Mucosa of descending colon (tissue), 3 donors: ENCODE results near the gene HSPA12B. TPM values are rescaled to one million over a fixed set of nuclear protein-coding genes. Genes with fewer than 3 reads are reported as not detected.
A peak's percentile ranks its signal among the peaks of the same experiment; 100 is the strongest.

Experiments
- ATAC-seq: fragments of 200-7000 bp; cut with Tn5 transposase; one replicate; pipeline ENCODE4 v1.9.1; 2020; ENCODE audit warnings: mild to moderate bottlenecking, moderate library complexity
- DNase-seq, 3 donors: peaks; one replicate each; pipeline ENCODE4 v3.0.0-alpha.2; 2020
- H3K36me3 ChIP-seq: fragments of 200-600 bp; one replicate; pipeline ENCODE4 v1.8.0; 2021; ENCODE audit warnings: low read depth, mild to moderate bottlenecking
- H3K4me1 ChIP-seq: fragments of 200-600 bp; one replicate; pipeline ENCODE4 v1.8.0; 2021; ENCODE audit warnings: low read depth, mild to moderate bottlenecking
- H3K4me3 ChIP-seq: fragments of 200-600 bp; one replicate; pipeline ENCODE4 v1.8.0; 2021; ENCODE audit warnings: mild to moderate bottlenecking
- H3K9me3 ChIP-seq: fragments of 200-600 bp; one replicate; pipeline ENCODE4 v1.8.0; 2021; ENCODE audit warnings: mild to moderate bottlenecking
- intact Hi-C, 2 donors: fragments of 100-400 bp; cut with DNase I in 1 of 2; cut with micrococcal nuclease in 1 of 2; formaldehyde crosslinking; loops; one replicate each; pipeline versions ENCODE4 v1.11.0 to v1.11.1; 2022; cut with DNase I, micrococcal nuclease
- total RNA-seq, 3 donors: library from RNA; stranded (reverse); fragmentation: NEBNext Ultra II Directional in 2 of 3; extraction: Animal tissue kit (Norgen Biotek cat#: 25700) in 2 of 3; gene quantifications; one replicate each; pipeline versions ENCODE4 v1.2.1 to v1.2.4, GENCODE V29; 2021 to 2023
- TF ChIP-seq, protein P1 (sequence below): fragments of 200-600 bp; IDR thresholded peaks from one replicate; pipeline ENCODE4 v1.8.0; 2022; ENCODE audit warnings: antibody characterized with exemption, mild to moderate bottlenecking
- donor health status: DM: no; HTN: no; CAD: no; lungs with moderate emphysema.
- donor health status: DM: no; HTN: no; CAD: no.
- donor health status: DM: no; HTN: yes; CAD: no.

HSPA12B gene
- total RNA-seq, 3 donors from 2014 or later = 1.2 to 5.9 (median 3.4) TPM

DNA sequence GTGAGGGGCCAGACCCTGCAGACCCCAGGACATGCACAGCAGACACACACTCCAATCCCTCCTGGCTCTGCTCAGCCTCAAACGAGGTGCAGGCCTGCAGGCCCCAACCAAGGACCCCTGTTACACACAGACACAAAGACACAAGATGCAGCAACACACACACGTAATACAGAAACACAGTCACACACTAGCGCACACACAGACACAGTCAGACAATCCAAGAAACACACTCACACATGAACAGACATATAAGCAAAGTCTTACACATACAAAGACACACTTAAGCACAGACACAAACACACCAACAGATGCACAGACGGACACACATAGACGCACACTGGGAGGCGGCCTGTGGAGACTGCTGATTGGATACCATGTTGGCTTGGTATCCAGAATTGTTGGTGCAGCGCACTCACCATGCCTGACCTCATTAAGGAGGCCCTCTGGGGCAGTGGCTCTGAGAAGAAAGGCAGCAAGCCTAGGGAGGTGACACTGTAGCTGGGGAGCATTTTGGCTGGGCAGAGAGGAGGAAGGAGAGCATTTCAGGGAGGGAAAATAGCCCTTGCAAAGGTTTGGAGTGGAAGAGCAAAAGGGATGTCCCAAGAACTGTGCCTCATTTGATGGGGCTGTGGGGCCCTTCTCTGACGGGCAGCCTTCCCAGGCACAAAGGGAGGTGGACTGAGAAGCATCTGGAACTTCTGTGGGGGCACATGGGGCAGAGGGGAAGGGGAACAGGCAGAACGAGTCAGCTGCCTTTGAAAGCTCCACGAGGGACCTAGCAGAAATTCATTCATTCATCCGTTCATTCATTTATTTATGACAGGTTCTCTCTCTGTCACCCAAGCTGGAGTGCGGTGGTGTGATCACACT lies 1.4 kb upstream of the HSPA12B start:
- no peak overlapping the region for H3K4me3 ChIP-seq
- peaks cover 7% of the 10 kb centered on the region for H3K4me1 ChIP-seq
- peak in 1 of 3 donors; percentile 7 for DNase-seq
- H3K36me3 ChIP-seq = no peaks in the 10 kb centered on the region
- no peaks in the 10 kb centered on the region for H3K9me3 ChIP-seq
- no peak for ATAC-seq
- TF ChIP-seq, protein P1, sequence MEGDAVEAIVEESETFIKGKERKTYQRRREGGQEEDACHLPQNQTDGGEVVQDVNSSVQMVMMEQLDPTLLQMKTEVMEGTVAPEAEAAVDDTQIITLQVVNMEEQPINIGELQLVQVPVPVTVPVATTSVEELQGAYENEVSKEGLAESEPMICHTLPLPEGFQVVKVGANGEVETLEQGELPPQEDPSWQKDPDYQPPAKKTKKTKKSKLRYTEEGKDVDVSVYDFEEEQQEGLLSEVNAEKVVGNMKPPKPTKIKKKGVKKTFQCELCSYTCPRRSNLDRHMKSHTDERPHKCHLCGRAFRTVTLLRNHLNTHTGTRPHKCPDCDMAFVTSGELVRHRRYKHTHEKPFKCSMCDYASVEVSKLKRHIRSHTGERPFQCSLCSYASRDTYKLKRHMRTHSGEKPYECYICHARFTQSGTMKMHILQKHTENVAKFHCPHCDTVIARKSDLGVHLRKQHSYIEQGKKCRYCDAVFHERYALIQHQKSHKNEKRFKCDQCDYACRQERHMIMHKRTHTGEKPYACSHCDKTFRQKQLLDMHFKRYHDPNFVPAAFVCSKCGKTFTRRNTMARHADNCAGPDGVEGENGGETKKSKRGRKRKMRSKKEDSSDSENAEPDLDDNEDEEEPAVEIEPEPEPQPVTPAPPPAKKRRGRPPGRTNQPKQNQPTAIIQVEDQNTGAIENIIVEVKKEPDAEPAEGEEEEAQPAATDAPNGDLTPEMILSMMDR = no peak
- intact Hi-C loops = no loop called here

DNA sequence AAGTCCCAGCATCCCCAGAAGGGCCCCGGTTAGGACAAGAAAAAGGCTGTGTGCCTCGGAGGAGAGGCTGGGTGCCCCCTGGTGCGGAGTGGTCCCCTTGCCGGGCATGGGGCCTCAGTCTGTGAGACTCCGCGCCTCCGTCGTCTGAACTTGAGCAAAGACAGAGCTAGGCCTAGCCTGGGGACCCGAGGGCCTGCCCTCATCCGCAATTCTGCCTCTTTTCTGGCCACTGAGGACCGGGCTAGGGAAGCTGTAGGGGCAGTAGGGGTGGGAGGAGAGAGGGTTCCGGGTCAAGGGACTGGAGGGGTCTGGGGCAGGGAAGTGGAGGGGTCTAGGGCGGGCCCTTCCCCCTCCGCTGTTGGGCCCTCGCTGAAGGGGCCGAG lies 550 bp upstream of the HSPA12B start:
- TF ChIP-seq, protein P1 = no peak
- Histone ChIP-seq H3K9me3 (no peaks in the 10 kb centered on the region), H3K36me3 (no peaks in the 10 kb centered on the region), H3K4me1 (peaks cover 7% of the 10 kb centered on the region), H3K4me3 (no peak overlapping the region)
- no peak for ATAC-seq
- DNase-seq = no peak
- intact Hi-C loops = no loop called here

DNA sequence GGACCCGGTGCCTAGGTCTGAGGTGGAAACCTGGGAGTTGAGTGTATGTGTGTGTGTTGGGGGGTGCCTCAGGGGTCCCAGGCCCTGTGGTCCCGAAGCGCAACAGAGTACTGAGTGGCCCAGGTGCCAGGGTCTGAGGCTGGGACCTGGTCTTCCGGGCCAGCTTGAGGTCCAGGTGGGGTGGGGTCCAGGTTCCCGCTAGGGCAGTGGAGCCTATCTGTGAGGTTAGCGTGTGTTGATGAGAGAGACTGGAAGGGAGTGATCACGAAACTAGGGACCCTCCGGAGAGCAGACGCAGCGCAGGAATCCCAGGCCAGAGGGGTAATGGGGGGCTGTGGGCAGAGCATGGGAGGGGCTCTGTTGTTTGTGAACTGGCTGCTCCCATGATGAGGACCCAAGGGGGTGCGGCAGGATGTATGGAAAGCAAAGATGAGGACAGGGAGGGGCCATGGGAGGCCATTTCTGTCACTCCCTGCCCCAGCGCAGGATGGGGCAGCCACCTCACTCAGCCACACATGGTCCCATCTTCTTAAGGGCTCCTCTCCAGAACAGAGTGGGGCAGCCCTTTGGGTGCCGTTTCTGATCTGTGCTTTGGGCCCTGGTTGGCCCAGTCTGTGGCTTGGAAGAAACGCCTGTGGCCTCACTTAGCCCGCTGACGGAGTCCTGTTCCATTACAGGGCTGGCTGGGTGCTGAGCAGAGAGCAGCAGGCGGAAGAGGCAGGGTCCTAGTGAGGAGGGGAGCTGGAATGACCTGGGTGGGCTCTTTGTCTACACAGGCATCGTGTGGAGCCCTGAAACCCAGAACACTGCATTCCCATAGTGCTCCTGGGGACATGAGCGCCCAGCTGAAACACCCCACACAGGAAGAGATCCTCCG lies 872 bp downstream of the HSPA12B start:
- Histone ChIP-seq H3K4me1 (peaks cover 7% of the 10 kb centered on the region), H3K9me3 (no peaks in the 10 kb centered on the region), H3K4me3 (no peak overlapping the region), H3K36me3 (no peaks in the 10 kb centered on the region)
- peak in 1 of 3 donors; percentile 23 for DNase-seq
- intact Hi-C loops = no loop called here
- ATAC-seq = no peak
- TF ChIP-seq, protein P1 = no peak

DNA sequence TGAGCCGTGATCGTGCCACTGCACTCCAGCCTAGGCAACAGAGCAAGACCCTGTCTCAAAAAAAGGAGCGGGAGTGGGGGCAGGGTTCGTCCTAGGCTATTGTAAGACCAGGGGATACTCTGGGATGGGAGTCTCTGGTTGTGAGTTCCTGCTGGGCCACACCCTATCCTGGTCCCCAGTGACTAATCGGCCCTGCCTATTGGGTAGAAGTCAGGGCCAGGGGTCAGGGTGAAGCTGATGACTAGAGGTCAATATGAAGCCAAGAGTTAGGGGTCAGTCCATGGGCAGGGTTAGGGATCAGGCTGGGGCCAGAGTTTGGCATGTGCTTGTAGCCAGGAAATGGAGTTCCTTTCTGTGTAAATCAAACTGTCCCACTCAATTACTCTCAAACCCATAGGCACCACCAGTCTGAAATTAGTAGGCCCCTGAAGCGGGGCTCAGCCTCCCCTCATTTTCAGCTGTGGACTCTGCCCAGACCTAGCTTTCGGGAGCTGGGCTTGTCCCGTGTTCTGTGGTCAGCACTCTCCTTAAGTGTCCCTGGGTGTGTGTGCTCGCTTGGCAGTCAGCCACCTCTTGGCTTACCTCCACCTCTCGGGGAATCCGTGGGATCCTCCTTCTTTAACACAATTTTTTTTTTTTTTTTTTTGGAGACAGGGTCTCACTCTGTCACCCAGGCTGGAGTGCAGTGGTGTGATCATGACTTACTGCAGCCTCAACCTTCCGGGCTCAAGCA lies 1.8 kb downstream of the HSPA12B start:
- intact Hi-C loops = no loop called here
- Histone ChIP-seq H3K4me3 (no peak overlapping the region), H3K36me3 (no peaks in the 10 kb centered on the region), H3K4me1 (peaks cover 7% of the 10 kb centered on the region), H3K9me3 (no peaks in the 10 kb centered on the region)
- peak; percentile 69 for ATAC-seq
- TF ChIP-seq, protein P1 = no peak
- peak in 2 of 3 donors; percentile 46 to 56 for DNase-seq

DNA sequence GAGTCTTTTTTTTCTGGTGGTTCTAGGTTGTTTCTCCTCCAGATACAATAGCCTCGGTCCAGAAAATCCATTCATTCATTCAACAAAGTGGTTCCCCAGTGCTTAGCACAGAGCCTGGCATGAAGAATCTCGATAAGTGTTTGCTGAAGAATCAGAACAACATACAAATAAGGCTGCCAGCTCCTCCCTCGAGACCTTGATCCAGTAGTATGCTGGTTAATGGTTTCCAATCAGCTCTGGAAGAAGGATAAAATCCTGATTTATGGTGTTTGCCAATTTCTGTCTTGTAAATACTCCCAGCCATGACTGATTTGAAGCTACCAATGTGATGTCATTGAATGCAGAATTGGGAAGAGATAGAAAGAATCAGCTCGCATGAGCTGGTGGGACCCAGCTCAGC lies 3.3 kb downstream of the HSPA12B start:
- ATAC-seq (peak; percentile 34), DNase-seq (no peak)
- intact Hi-C loops = no loop called here
- no peak overlapping the region for H3K4me3 ChIP-seq
- peaks cover 7% of the 10 kb centered on the region for H3K4me1 ChIP-seq
- H3K36me3 ChIP-seq = no peaks in the 10 kb centered on the region
- TF ChIP-seq, protein P1 = no peak
- no peaks in the 10 kb centered on the region for H3K9me3 ChIP-seq
